IMR-90 (cell line): ENCODE data around the gene GPR176. TPM values are rescaled to one million over a fixed set of nuclear protein-coding genes. Genes with fewer than 3 reads are reported as not detected.

ENCODE experiments used
- ATAC-seq: fragments of 200-7000 bp; cut with Tn5 transposase; 2 replicates; pipeline ENCODE4 v1.9.1; 2020; ENCODE audit warnings: low read depth, mild to moderate bottlenecking, moderate library complexity
- BruUV-seq: library from RNA; stranded (reverse); fragments of 400-500 nt; replicated peaks from 2 replicates; lab custom pipeline; 2021; lab: Mats Ljungman, UMichigan
- CTCF ChIA-PET: fragments of 300-600 bp; formaldehyde crosslinking; extraction: SDS; loops from one replicate; lab custom pipeline; 2021; ENCODE audit warnings: antibody characterized with exemption; lab: Yijun Ruan, JAX
- POLR2A ChIA-PET: fragments of 300-600 bp; sonication (Branson Sonifier 250); formaldehyde crosslinking; loops from one replicate; lab custom pipeline; 2022; ENCODE audit warnings: antibody characterized with exemption; ENCODE audit not compliant: unreplicated experiment; lab: Charles Lee
- DNase-seq: peaks from one replicate; pipeline ENCODE4 v3.0.0; 2013
- H2AFZ ChIP-seq: replicated peaks from 2 replicates; pipeline ENCODE3; 2013; ENCODE audit warnings: low read length, mild to moderate bottlenecking; ENCODE audit not compliant: poor library complexity
- H2AK5ac ChIP-seq: 2 replicates; pipeline ENCODE4 v1.6.1; 2013; ENCODE audit warnings: low read depth, low read length, inconsistent platforms
- H2AK9ac ChIP-seq: replicated peaks from 2 replicates; pipeline ENCODE3; 2013; ENCODE audit warnings: mild to moderate bottlenecking, low read depth, low read length, moderate library complexity; ENCODE audit not compliant: poor library complexity
- H2BK120ac ChIP-seq: 2 replicates; pipeline ENCODE4 v1.6.1; 2013; ENCODE audit warnings: low read depth, low read length, inconsistent platforms
- H2BK15ac ChIP-seq: 3 replicates; pipeline ENCODE4 v1.6.1; 2013; ENCODE audit warnings: low read depth, low read length, inconsistent platforms
- H2BK20ac ChIP-seq: 2 replicates; pipeline ENCODE4 v1.6.1; 2013; ENCODE audit warnings: low read depth, mild to moderate bottlenecking, inconsistent platforms, low read length, moderate library complexity
- H2BK5ac ChIP-seq: 2 replicates; pipeline ENCODE4 v1.6.1; 2013; ENCODE audit warnings: mild to moderate bottlenecking, low read depth, low read length, inconsistent platforms; ENCODE audit not compliant: poor library complexity, severe bottlenecking
- H3K14ac ChIP-seq: replicated peaks from 2 replicates; pipeline ENCODE4 v1.6.1; 2013; ENCODE audit warnings: low read depth, low read length, inconsistent platforms
- H3K18ac ChIP-seq: 2 replicates; pipeline ENCODE4 v1.6.1; 2013; ENCODE audit warnings: low read depth, low read length, control low read depth
- H3K23ac ChIP-seq: 2 replicates; pipeline ENCODE4 v1.6.1; 2013; ENCODE audit warnings: low read depth, low read length, inconsistent platforms
- H3K27ac ChIP-seq: 2 replicates; pipeline ENCODE4 v1.5.1; 2013; ENCODE audit warnings: mild to moderate bottlenecking, control low read depth, low read length; ENCODE audit not compliant: insufficient read depth
- H3K27me3 ChIP-seq: 2 replicates; pipeline ENCODE4 v1.6.1; 2013; ENCODE audit warnings: low read length; ENCODE audit not compliant: control insufficient read depth, insufficient read depth
- H3K36me3 ChIP-seq: 2 replicates; pipeline ENCODE4 v1.6.1; 2013; ENCODE audit warnings: low read length, mixed read lengths; ENCODE audit not compliant: control insufficient read depth, insufficient read depth
- H3K4ac ChIP-seq: 2 replicates; pipeline ENCODE4 v1.6.1; 2013; ENCODE audit warnings: low read depth, low read length, inconsistent platforms
- H3K4me1 ChIP-seq: 2 replicates; pipeline ENCODE4 v1.6.1; 2013; ENCODE audit warnings: low read length, mixed read lengths; ENCODE audit not compliant: control insufficient read depth, insufficient read depth
- H3K4me2 ChIP-seq: 2 replicates; pipeline ENCODE4 v1.6.1; 2013; ENCODE audit warnings: low read depth, mild to moderate bottlenecking, control low read depth, low read length, moderate library complexity
- H3K4me3 ChIP-seq: 2 replicates; pipeline ENCODE4 v1.5.1; 2013; ENCODE audit warnings: low read depth, mild to moderate bottlenecking, control low read depth, low read length, moderate library complexity; ENCODE audit not compliant: insufficient read depth
- H3K56ac ChIP-seq: 2 replicates; pipeline ENCODE4 v1.6.1; 2013; ENCODE audit warnings: low read length, inconsistent platforms; ENCODE audit not compliant: insufficient read depth; ENCODE audit errors: extremely low read depth
- H3K79me1 ChIP-seq, 2 experiments: 2 replicates each; pipeline ENCODE4 v1.6.1; 2013; ENCODE audit warnings: low read length in 2 of 2, inconsistent platforms in 1 of 2, low read depth in 1 of 2
- H3K9ac ChIP-seq: 2 replicates; pipeline ENCODE4 v1.6.1; 2013; ENCODE audit warnings: low read depth, low read length, control low read depth
- H3K9me1 ChIP-seq: 2 replicates; pipeline ENCODE4 v1.6.1; 2013; ENCODE audit warnings: low read length, inconsistent platforms; ENCODE audit not compliant: insufficient read depth
- H3K9me3 ChIP-seq: 2 replicates; pipeline ENCODE4 v1.6.1; 2013; ENCODE audit warnings: low read length; ENCODE audit not compliant: control insufficient read depth, insufficient read depth
- H4K20me1 ChIP-seq: 2 replicates; pipeline ENCODE4 v1.6.1; 2013; ENCODE audit warnings: low read length, inconsistent platforms; ENCODE audit not compliant: insufficient read depth
- H4K5ac ChIP-seq: 2 replicates; pipeline ENCODE4 v1.6.1; 2013; ENCODE audit warnings: mild to moderate bottlenecking, low read depth, low read length, control low read depth
- H4K8ac ChIP-seq, 2 experiments: 2 replicates each; pipeline ENCODE4 v1.6.1; 2013; ENCODE audit warnings: low read depth in 2 of 2, low read length in 2 of 2, control low read depth in 1 of 2, inconsistent platforms in 1 of 2
- H4K91ac ChIP-seq: 2 replicates; pipeline ENCODE4 v1.6.1; 2013; ENCODE audit warnings: low read depth, low read length, inconsistent platforms; ENCODE audit not compliant: insufficient read depth
- BHLHE40 ChIP-seq: fragments of 150-350 bp; IDR thresholded peaks from 2 replicates; pipeline ENCODE4 v1.6.1; 2016; ENCODE audit warnings: mild to moderate bottlenecking, low read depth, low read length
- CEBPB ChIP-seq: IDR thresholded peaks from 2 replicates; pipeline ENCODE4 v1.6.1; 2012; ENCODE audit warnings: low read depth, low read length, improper control_type of control experiment
- RCOR1 ChIP-seq: IDR thresholded peaks from 2 replicates; pipeline ENCODE4 v1.6.1; 2012; ENCODE audit warnings: mild to moderate bottlenecking, low read length, improper control_type of control experiment; ENCODE audit not compliant: insufficient replicate concordance
- WGBS, 2 experiments: methylation state at CpG; one replicate each; pipeline versions ENCODE4 v1.1.5 to v1.1.7; 2013; ENCODE audit warnings: missing lambda C conversion rate in 2 of 2; ENCODE audit not compliant: insufficient read length in 1 of 2; ENCODE audit errors: extremely low coverage in 2 of 2; 5-methylcytosine and 5-hydroxymethylcytosine counted together
- dilution Hi-C: fragments of 300-500 bp; cut with HindIII; formaldehyde crosslinking; loops from one replicate; pipeline ENCODE4 v1.14.3; 2018; ENCODE audit warnings: low sequenced_read_pairs; ENCODE audit not compliant: unreplicated experiment
- in situ Hi-C: fragments of 300-500 bp; cut with MboI; formaldehyde crosslinking; loops from 3 replicates; pipeline ENCODE4 v1.14.3; 2019; ENCODE audit warnings: low sequenced_read_pairs, inconsistent platforms, mixed read lengths
- intact Hi-C: fragments of 100-400 bp; cut with micrococcal nuclease; formaldehyde crosslinking; loops from 2 replicates; pipeline ENCODE4 v1.10.0; 2022
- polyA plus RNA-seq, 3 experiments: library from polyadenylated mRNA; depleted of rRNA; stranded (reverse); fragments of >200 nt; gene quantifications; 2 replicates each; pipeline ENCODE4 v1.2.3, GENCODE V29; 2012; ENCODE audit warnings: low replicate concordance in 1 of 3
- total RNA-seq: library from RNA; depleted of rRNA; stranded (reverse); fragments of >200 nt; gene quantifications from 2 replicates; pipeline ENCODE4 v1.2.3, GENCODE V29; 2012

GPR176 gene
- total and polyA plus RNA-seq, 2 of the 4 experiments (the other 2 are of a cell fraction), result 114 to 246 TPM

DNA sequence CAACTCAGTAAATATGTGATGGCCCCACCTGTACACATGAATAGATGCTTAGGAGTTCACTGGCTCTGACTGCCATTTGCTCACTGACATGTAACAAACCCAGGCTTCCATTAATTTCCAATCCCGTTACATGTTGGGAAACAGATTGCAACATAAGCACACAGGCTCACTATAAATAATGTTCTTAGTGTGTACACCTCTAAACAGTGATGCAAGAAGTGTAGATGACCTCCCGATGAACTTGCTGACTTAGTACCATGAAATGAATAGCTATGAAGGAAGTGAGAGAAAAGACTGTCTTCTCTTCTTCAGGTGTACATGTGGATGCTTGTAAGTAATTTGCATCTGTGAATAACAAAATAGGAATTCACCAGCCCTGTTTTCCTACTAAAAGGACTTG is 116.0 kb downstream of the GPR176 start:
- POLR2A ChIA-PET, result no interaction called here
- in situ Hi-C loops (no loop called here), intact Hi-C loops (no loop called here), dilution Hi-C loops (no loop called here)
- ATAC-seq (no peak), DNase-seq (peak; percentile 51)
- Histone ChIP-seq H3K4ac (no peak overlapping the region), H4K91ac (no peak overlapping the region), H4K5ac (no peak overlapping the region), H3K56ac (no peak overlapping the region), H2AK9ac (no peak overlapping the region), H3K27ac (no peak overlapping the region), H3K4me1 (peaks cover 3% of the 10 kb centered on the region; the same call in 1 of the 2 replicates), H2BK5ac (no peak overlapping the region), H2BK20ac (no peak overlapping the region), H4K8ac (no peak overlapping the region), H3K36me3 (peaks cover 28% of the 10 kb centered on the region), H3K4me3 (no peak overlapping the region), H2AK5ac (no peak overlapping the region), H2BK15ac (no peak overlapping the region), H2AFZ (no peak overlapping the region), H2BK120ac (no peak overlapping the region), H3K9me1 (peaks cover 33% of the 10 kb centered on the region), H3K9me3 (no peaks in the 10 kb centered on the region), H3K23ac (no peak overlapping the region), H3K27me3 (no peaks in the 10 kb centered on the region), H3K18ac (no peak overlapping the region), H3K9ac (no peak overlapping the region), H3K4me2 (no peak overlapping the region), H3K79me1 (peaks cover 39 to 91% of the 10 kb centered on the region in 2 experiments), H3K14ac (no peak overlapping the region), H4K20me1 (peaks cover 47% of the 10 kb centered on the region)
- TF ChIP-seq BHLHE40 (no peak), CEBPB (peak; percentile 90), RCOR1 (no peak)
- WGBS, 2 experiments, result no CpG with 5 or more reads among the region's 2 CpGs
- CTCF ChIA-PET, result no interaction called here
- no TSS peak for BruUV-seq
